MG63 (cell line): ENCODE data around the gene CS. TPM values are rescaled to one million over a fixed set of nuclear protein-coding genes. Genes with fewer than 3 reads are reported as not detected.

Source experiments
- total RNA-seq: library from RNA; depleted of rRNA; stranded (reverse); fragments of >200 nt; shearing (Covaris generic); gene quantifications from 2 replicates; pipeline ENCODE4 v1.2.3, GENCODE V29; 2014; ENCODE audit warnings: low replicate concordance; rRNA removed

Gene CS
- total RNA-seq, 1 experiment from 2014 or later: 73.4 TPM

Other genes with a start within 250 kb of the CS start
- 0.56 TPM in 1 of 2 replicates, not detected in the other for gene ERBB3, start 220.2 kb downstream of the CS start, total RNA-seq
- 329 and 467 TPM in 2 replicates for gene PA2G4, start 195.8 kb downstream of the CS start, total RNA-seq
- 1,876 and 4,191 TPM in 2 replicates for gene RPL41, start 183.7 kb downstream of the CS start, total RNA-seq
- gene ZC3H10, start 182.1 kb downstream of the CS start, total RNA-seq: 3.5 and 5.3 TPM in 2 replicates
- gene ESYT1, start 172.1 kb downstream of the CS start, total RNA-seq: 84.9 and 145 TPM in 2 replicates
- 65.7 and 123 TPM in 2 replicates for gene MYL6B, start 147.7 kb downstream of the CS start, total RNA-seq
- gene MYL6, start 142.0 kb downstream of the CS start, total RNA-seq: 1,658 and 1,845 TPM in 2 replicates
- gene SMARCC2, start 110.8 kb downstream of the CS start, total RNA-seq: 10.6 and 14.8 TPM in 2 replicates
- 51.6 and 107 TPM in 2 replicates for gene RNF41, start 78.4 kb downstream of the CS start, total RNA-seq
- 61.0 and 115 TPM in 2 replicates for gene NABP2, start 76.0 kb downstream of the CS start, total RNA-seq
- not detected in 2 replicates for gene SLC39A5, start 70.3 kb downstream of the CS start, total RNA-seq
- gene ANKRD52, start 41.9 kb downstream of the CS start, total RNA-seq: 6.0 and 18.9 TPM in 2 replicates
- gene COQ10A, start 33.4 kb downstream of the CS start, total RNA-seq: 6.9 and 7.7 TPM in 2 replicates
- 126 and 157 TPM in 2 replicates for gene CNPY2, start 15.7 kb upstream of the CS start, total RNA-seq
- gene PAN2, start 33.7 kb upstream of the CS start, total RNA-seq: 9.3 and 11.9 TPM in 2 replicates
- gene IL23A, start 38.6 kb upstream of the CS start, total RNA-seq: not detected in 2 replicates
- 15.3 and 18.1 TPM in 2 replicates for gene STAT2, start 59.8 kb upstream of the CS start, total RNA-seq
- not detected in 2 replicates for gene APOF, start 62.5 kb upstream of the CS start, total RNA-seq
- 22.6 and 24.4 TPM in 2 replicates for gene TIMELESS, start 149.1 kb upstream of the CS start, total RNA-seq
- not detected in 2 replicates for gene MIP, start 154.3 kb upstream of the CS start, total RNA-seq
- 0.35 and 0.69 TPM in 2 replicates for gene SPRYD4, start 168.2 kb upstream of the CS start, total RNA-seq
- gene GLS2, start 187.8 kb upstream of the CS start, total RNA-seq: 1.5 TPM in 1 of 2 replicates, not detected in the other
- 3.8 and 4.4 TPM in 2 replicates for gene RBMS2, start 221.5 kb upstream of the CS start, total RNA-seq